GM12878 (cell line): ENCODE measurements around the gene MCM3AP. TPM values are rescaled to one million over a fixed set of nuclear protein-coding genes. Genes with fewer than 3 reads are reported as not detected.

Experiments used
- ATAC-seq: fragments of 200-7000 bp; cut with Tn5 transposase; 3 replicates; pipeline ENCODE4 v1.9.1; 2020; ENCODE audit warnings: mild to moderate bottlenecking, moderate library complexity
- BruUV-seq: library from RNA; stranded (reverse); fragments of 400-500 nt; replicated peaks from 2 replicates; lab custom pipeline; 2021; lab: Mats Ljungman, UMichigan
- CTCF ChIA-PET: fragments of 300-600 bp; sonication (Branson Sonifier 250); formaldehyde crosslinking; extraction: SDS; loops from one replicate; lab custom pipeline; 2021; ENCODE audit warnings: inconsistent platforms; lab: Yijun Ruan, JAX
- POLR2A ChIA-PET: fragments of 350-600 bp; formaldehyde crosslinking; extraction: SDS; loops from one replicate; lab custom pipeline; 2021; ENCODE audit warnings: inconsistent platforms; lab: Charles Lee
- RAD21 ChIA-PET: fragments of 300-600 bp; sonication (Branson Sonifier 250); formaldehyde crosslinking; loops from one replicate; lab custom pipeline; 2023; ENCODE audit warnings: antibody characterized with exemption; ENCODE audit not compliant: unreplicated experiment; lab: Charles Lee
- SMC1A ChIA-PET: fragments of 300-600 bp; sonication (Branson Sonifier 250); formaldehyde crosslinking; loops from one replicate; lab custom pipeline; 2023; ENCODE audit not compliant: unreplicated experiment, uncharacterized antibody; lab: Charles Lee
- DNase-seq: peaks from one replicate; pipeline ENCODE4 v3.0.0-alpha.2; 2011; ENCODE audit warnings: low read depth, low spot score
- FAIRE-seq: peaks from 3 replicates; lab custom pipeline; 2011; peaks lifted over from hg19 to GRCh38; lab: Jason Lieb, UNC
- H2AFZ ChIP-seq: 2 replicates; pipeline ENCODE4 v1.6.0; 2011; ENCODE audit warnings: low read depth, low read length, control low read depth; ENCODE audit not compliant: control insufficient read depth
- H3K27ac ChIP-seq: 2 replicates; pipeline ENCODE4 v1.5.1; 2011; ENCODE audit warnings: control low read depth; ENCODE audit not compliant: control insufficient read depth, insufficient read depth
- H3K27me3 ChIP-seq, 2 experiments: replicated peaks in 1 of 2; 2 replicates each; pipeline versions ENCODE4 v1.6.0 to v1.6.1; 2011; ENCODE audit warnings: low read length in 1 of 2; ENCODE audit not compliant: control insufficient read depth in 2 of 2, insufficient read depth in 2 of 2
- H3K36me3 ChIP-seq, 2 experiments: 2 replicates each; pipeline ENCODE4 v1.5.1; 2011; ENCODE audit warnings: low read length in 1 of 2; ENCODE audit not compliant: control insufficient read depth in 2 of 2, insufficient read depth in 2 of 2
- H3K4me1 ChIP-seq: 2 replicates; pipeline ENCODE4 v1.6.1; 2011; ENCODE audit warnings: mild to moderate bottlenecking, low read length, moderate library complexity, mixed read lengths; ENCODE audit not compliant: control insufficient read depth, insufficient read depth
- H3K4me2 ChIP-seq: 2 replicates; pipeline ENCODE4 v1.6.0; 2011; ENCODE audit warnings: control low read depth; ENCODE audit not compliant: control insufficient read depth, insufficient read depth
- H3K4me3 ChIP-seq: fragments of 200-600 bp; sonication (generic); 2 replicates; pipeline ENCODE4 v1.5.1; 2016
- H3K79me2 ChIP-seq: 2 replicates; pipeline ENCODE4 v1.6.0; 2011; ENCODE audit warnings: low read length; ENCODE audit not compliant: control insufficient read depth, insufficient read depth
- H3K9ac ChIP-seq: 2 replicates; pipeline ENCODE4 v1.8.0; 2011; ENCODE audit warnings: low read length, control low read depth, mixed read lengths; ENCODE audit not compliant: control insufficient read depth, insufficient read depth
- H3K9me3 ChIP-seq: replicated peaks from 3 replicates; pipeline ENCODE4 v1.5.1; 2011; ENCODE audit warnings: mild to moderate bottlenecking, low read length; ENCODE audit not compliant: control insufficient read depth, insufficient read depth
- H4K20me1 ChIP-seq: 2 replicates; pipeline ENCODE4 v1.6.0; 2011; ENCODE audit not compliant: control insufficient read depth, insufficient read depth
- BACH1 ChIP-seq: fragments of 450-650 bp; IDR thresholded peaks from 2 replicates; pipeline ENCODE4 v1.6.1; 2017; ENCODE audit warnings: mild to moderate bottlenecking, borderline replicate concordance
- BRCA1 ChIP-seq: IDR thresholded peaks from 2 replicates; pipeline ENCODE4 v1.6.1; 2011; ENCODE audit warnings: low read depth, low read length, improper control_type of control experiment
- CBFB ChIP-seq: IDR thresholded peaks from 2 replicates; pipeline ENCODE4 v1.6.1; 2016; ENCODE audit warnings: antibody characterized with exemption, low read depth
- CHD1 ChIP-seq: IDR thresholded peaks from 2 replicates; pipeline ENCODE4 v1.6.1; 2012; ENCODE audit warnings: low read depth, low read length, improper control_type of control experiment
- CHD2 ChIP-seq: IDR thresholded peaks from 2 replicates; pipeline ENCODE4 v1.6.1; 2011; ENCODE audit warnings: low read depth, low read length, improper control_type of control experiment, borderline replicate concordance
- GABPA ChIP-seq: IDR thresholded peaks from 2 replicates; pipeline ENCODE4 v1.6.1; 2014; ENCODE audit warnings: antibody characterized with exemption, low read depth, mild to moderate bottlenecking, inconsistent platforms
- IRF4 ChIP-seq: IDR thresholded peaks from 2 replicates; pipeline ENCODE4 v1.6.1; 2011; ENCODE audit warnings: low read depth, low read length
- MEF2B ChIP-seq: fragments of 450-650 bp; IDR thresholded peaks from 2 replicates; pipeline ENCODE4 v1.6.1; 2018; ENCODE audit warnings: mild to moderate bottlenecking, moderate library complexity; ENCODE audit not compliant: partially characterized antibody, poor library complexity, severe bottlenecking
- MTA2 ChIP-seq: fragments of 450-650 bp; IDR thresholded peaks from 2 replicates; pipeline ENCODE4 v1.6.1; 2016; ENCODE audit warnings: low read depth, mild to moderate bottlenecking, moderate library complexity
- MXI1 ChIP-seq: fragments of 150-350 bp; IDR thresholded peaks from 2 replicates; pipeline ENCODE4 v1.6.1; 2011; ENCODE audit warnings: low read depth, mild to moderate bottlenecking, inconsistent platforms, low read length, improper control_type of control experiment
- SP1 ChIP-seq: IDR thresholded peaks from one replicate; pipeline ENCODE4 v1.6.1; 2011; ENCODE audit warnings: low read depth, low read length
- SREBF1 ChIP-seq: IDR thresholded peaks from 2 replicates; pipeline ENCODE4 v1.6.1; 2012; ENCODE audit warnings: mild to moderate bottlenecking, low read length
- ZBED1 ChIP-seq: IDR thresholded peaks from 2 replicates; pipeline ENCODE4 v1.6.1; 2016; ENCODE audit warnings: borderline replicate concordance
- WGBS: methylation state at CpG from one replicate; pipeline ENCODE4 v1.1.6; 2016; ENCODE audit warnings: low lambda C conversion rate; ENCODE audit not compliant: insufficient replicate concordance, insufficient coverage; ENCODE audit errors: missing lambda C conversion rate; 5-methylcytosine and 5-hydroxymethylcytosine counted together
- in situ Hi-C: fragments of 300-500 bp; cut with MboI; formaldehyde crosslinking; loops from 9 replicates; pipeline ENCODE4 v1.14.3; 2018; ENCODE audit warnings: mixed read lengths
- intact Hi-C: fragments of 100-400 bp; cut with micrococcal nuclease; formaldehyde crosslinking; loops from one replicate; pipeline ENCODE4 v1.14.2; 2022; ENCODE audit not compliant: unreplicated experiment
- polyA plus RNA-seq, 11 experiments: library from polyadenylated mRNA; depleted of rRNA in 4 of 11; unstranded in 6 of 11; stranded (reverse) in 5 of 11; fragments of >200 nt; fragmentation: Nextera tagmentation in 4 of 11; fragmentation: Illumina TruSeq in 1 of 11; extraction: Ambion mirVana in 4 of 11; extraction: Trizol in 1 of 11; gene quantifications; 1 replicate in 1 of 11; 2 replicates in 10 of 11; pipeline versions ENCODE4 v1.2.1 to v1.2.3, GENCODE V29; 2011 to 2016; ENCODE audit warnings: inconsistent platforms in 2 of 11, missing spikeins in 2 of 11, low read depth in 1 of 11
- total RNA-seq, 4 experiments: library from RNA; depleted of rRNA in 3 of 4; stranded (reverse); fragments of >200 nt in 3 of 4; fragmentation: Illumina TruSeq in 1 of 4; extraction: Trizol in 1 of 4; gene quantifications; 2 replicates each; pipeline versions ENCODE4 v1.2.1 to v1.2.3, GENCODE V29; 2013 to 2021
- TF ChIP-seq, protein P1 (sequence below): fragments of 450-650 bp; IDR thresholded peaks from 2 replicates; pipeline ENCODE4 v1.6.1; 2017; ENCODE audit warnings: mild to moderate bottlenecking, moderate library complexity
- TF ChIP-seq, protein P2 (sequence below): fragments of 450-650 bp; IDR thresholded peaks from 2 replicates; pipeline ENCODE4 v1.6.1; 2017; ENCODE audit warnings: low read depth, mild to moderate bottlenecking, moderate library complexity
- TF ChIP-seq, protein P3 (sequence below): fragments of 450-650 bp; IDR thresholded peaks from 2 replicates; pipeline ENCODE4 v1.6.1; 2017; ENCODE audit warnings: borderline replicate concordance
- TF ChIP-seq, protein P4 (sequence below): IDR thresholded peaks from 2 replicates; pipeline ENCODE4 v1.6.1; 2011; ENCODE audit warnings: low read depth, mild to moderate bottlenecking, low read length, moderate library complexity, borderline replicate concordance; ENCODE audit errors: extremely low read depth

Gene MCM3AP
- total and polyA plus RNA-seq, 10 of the 15 experiments (the other 5 are each of a cell fraction or from before 2014, with no cell fraction given), result 6.1 to 95.7 (median 47.0) TPM

DNA sequence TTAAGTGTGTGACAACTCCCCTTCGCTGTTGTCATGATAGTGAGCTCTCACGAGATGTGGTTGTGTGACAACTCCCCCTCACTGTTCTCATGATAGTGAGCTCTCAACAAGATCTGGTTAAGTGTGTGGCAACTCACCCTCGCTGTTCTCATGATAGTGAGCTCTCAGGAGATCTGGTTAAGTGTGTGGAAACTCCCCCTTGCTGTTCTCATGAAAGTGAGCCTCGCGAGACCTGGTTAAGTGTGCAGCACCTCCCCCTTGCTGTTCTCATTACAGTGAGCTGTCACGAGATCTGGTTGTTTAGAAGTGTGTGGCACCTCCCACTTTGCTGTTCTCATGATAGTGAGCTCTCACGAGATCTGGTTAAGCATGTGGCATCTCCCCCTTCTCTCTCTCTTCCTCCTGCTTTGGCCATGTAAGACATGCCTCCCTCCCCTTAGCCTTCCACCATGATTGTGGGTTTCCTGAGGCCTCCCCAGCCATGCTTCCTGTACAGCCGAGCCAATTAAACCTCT is 31.7 kb downstream of the MCM3AP start:
- DNase-seq (peak; percentile 89), ATAC-seq (peak; percentile 93), FAIRE-seq (peak; percentile 27)
- ChIA-PET POLR2A (interaction anchor here (0.6 to 1.7 kb wide), 8 partner anchors 10 to 247 kb away, joined by 3 to 9 read pairs (median 4); no protein-coding TSS in a partner anchor), SMC1A (interaction anchor here (0.6 to 1.9 kb wide), 7 partner anchors 10 to 328 kb away, joined by 3 to 15 read pairs (median 5); no protein-coding TSS in a partner anchor), RAD21 (interaction anchor here (0.9 to 3.5 kb wide), 8 partner anchors 19 to 110 kb away, joined by 3 to 19 read pairs (median 7); partner anchors contain the start of genes LSS, MCM3AP and YBEY), CTCF (interaction anchor here (0.7 to 6.3 kb wide), 9 partner anchors 16 to 167 kb away, joined by 3 to 59 read pairs (median 6); partner anchors contain the start of genes LSS, MCM3AP and YBEY)
- H3K36me3 ChIP-seq, result peaks cover 36 to 53% of the 10 kb centered on the region in 2 experiments
- no peak overlapping the region for H3K9ac ChIP-seq
- in situ Hi-C loops, result no loop called here
- H2AFZ ChIP-seq, result no peak overlapping the region
- no peaks in the 10 kb centered on the region for H4K20me1 ChIP-seq
- TSS peak; percentile 39 for BruUV-seq
- no peak overlapping the region for H3K4me2 ChIP-seq
- no peaks in the 10 kb centered on the region; the same call in 2 of the 3 replicates for H3K9me3 ChIP-seq
- H3K4me1 ChIP-seq, result peaks cover 15% of the 10 kb centered on the region
- 49% methylated on average over 8 of the region's 8 CpGs for WGBS
- no peaks in the 10 kb centered on the region for H3K27me3 ChIP-seq
- intact Hi-C loops, result loop anchor here (2.0 to 5.0 kb wide), 2 partner anchors 31 to 69 kb away; partner anchors contain the start of genes C21orf58, MCM3AP and PCNT
- H3K27ac ChIP-seq, result peak overlapping the region; percentile 55
- no peaks in the 10 kb centered on the region for H3K79me2 ChIP-seq
- H3K4me3 ChIP-seq, result no peak overlapping the region
- TF ChIP-seq MTA2, result no peak
- TF ChIP-seq CBFB, result peak; percentile 58
- TF ChIP-seq MXI1, result peak; percentile 74
- TF ChIP-seq IRF4, result no peak
- TF ChIP-seq CHD2, result peak; percentile 98
- TF ChIP-seq BACH1, result peak; percentile 94
- TF ChIP-seq, protein P1, sequence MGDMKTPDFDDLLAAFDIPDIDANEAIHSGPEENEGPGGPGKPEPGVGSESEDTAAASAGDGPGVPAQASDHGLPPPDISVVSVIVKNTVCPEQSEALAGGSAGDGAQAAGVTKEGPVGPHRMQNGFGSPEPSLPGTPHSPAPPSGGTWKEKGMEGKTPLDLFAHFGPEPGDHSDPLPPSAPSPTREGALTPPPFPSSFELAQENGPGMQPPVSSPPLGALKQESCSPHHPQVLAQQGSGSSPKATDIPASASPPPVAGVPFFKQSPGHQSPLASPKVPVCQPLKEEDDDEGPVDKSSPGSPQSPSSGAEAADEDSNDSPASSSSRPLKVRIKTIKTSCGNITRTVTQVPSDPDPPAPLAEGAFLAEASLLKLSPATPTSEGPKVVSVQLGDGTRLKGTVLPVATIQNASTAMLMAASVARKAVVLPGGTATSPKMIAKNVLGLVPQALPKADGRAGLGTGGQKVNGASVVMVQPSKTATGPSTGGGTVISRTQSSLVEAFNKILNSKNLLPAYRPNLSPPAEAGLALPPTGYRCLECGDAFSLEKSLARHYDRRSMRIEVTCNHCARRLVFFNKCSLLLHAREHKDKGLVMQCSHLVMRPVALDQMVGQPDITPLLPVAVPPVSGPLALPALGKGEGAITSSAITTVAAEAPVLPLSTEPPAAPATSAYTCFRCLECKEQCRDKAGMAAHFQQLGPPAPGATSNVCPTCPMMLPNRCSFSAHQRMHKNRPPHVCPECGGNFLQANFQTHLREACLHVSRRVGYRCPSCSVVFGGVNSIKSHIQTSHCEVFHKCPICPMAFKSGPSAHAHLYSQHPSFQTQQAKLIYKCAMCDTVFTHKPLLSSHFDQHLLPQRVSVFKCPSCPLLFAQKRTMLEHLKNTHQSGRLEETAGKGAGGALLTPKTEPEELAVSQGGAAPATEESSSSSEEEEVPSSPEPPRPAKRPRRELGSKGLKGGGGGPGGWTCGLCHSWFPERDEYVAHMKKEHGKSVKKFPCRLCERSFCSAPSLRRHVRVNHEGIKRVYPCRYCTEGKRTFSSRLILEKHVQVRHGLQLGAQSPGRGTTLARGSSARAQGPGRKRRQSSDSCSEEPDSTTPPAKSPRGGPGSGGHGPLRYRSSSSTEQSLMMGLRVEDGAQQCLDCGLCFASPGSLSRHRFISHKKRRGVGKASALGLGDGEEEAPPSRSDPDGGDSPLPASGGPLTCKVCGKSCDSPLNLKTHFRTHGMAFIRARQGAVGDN, result peak; percentile 84
- peak; percentile 98 for TF ChIP-seq ZBED1
- no peak for TF ChIP-seq GABPA
- TF ChIP-seq, protein P2, sequence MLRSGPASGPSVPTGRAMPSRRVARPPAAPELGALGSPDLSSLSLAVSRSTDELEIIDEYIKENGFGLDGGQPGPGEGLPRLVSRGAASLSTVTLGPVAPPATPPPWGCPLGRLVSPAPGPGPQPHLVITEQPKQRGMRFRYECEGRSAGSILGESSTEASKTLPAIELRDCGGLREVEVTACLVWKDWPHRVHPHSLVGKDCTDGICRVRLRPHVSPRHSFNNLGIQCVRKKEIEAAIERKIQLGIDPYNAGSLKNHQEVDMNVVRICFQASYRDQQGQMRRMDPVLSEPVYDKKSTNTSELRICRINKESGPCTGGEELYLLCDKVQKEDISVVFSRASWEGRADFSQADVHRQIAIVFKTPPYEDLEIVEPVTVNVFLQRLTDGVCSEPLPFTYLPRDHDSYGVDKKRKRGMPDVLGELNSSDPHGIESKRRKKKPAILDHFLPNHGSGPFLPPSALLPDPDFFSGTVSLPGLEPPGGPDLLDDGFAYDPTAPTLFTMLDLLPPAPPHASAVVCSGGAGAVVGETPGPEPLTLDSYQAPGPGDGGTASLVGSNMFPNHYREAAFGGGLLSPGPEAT, result peak; percentile 76
- no peak for TF ChIP-seq SREBF1
- TF ChIP-seq, protein P3, sequence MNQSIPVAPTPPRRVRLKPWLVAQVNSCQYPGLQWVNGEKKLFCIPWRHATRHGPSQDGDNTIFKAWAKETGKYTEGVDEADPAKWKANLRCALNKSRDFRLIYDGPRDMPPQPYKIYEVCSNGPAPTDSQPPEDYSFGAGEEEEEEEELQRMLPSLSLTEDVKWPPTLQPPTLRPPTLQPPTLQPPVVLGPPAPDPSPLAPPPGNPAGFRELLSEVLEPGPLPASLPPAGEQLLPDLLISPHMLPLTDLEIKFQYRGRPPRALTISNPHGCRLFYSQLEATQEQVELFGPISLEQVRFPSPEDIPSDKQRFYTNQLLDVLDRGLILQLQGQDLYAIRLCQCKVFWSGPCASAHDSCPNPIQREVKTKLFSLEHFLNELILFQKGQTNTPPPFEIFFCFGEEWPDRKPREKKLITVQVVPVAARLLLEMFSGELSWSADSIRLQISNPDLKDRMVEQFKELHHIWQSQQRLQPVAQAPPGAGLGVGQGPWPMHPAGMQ, result peak; percentile 76
- TF ChIP-seq SP1, result no peak
- TF ChIP-seq BRCA1, result peak; percentile 79
- no peak for TF ChIP-seq CHD1
- TF ChIP-seq, protein P4, sequence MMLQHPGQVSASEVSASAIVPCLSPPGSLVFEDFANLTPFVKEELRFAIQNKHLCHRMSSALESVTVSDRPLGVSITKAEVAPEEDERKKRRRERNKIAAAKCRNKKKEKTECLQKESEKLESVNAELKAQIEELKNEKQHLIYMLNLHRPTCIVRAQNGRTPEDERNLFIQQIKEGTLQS, result no peak
- no peak for TF ChIP-seq MEF2B
